ENCODE data around the gene UVSSA. TPM values are rescaled to one million over a fixed set of nuclear protein-coding genes. Genes with fewer than 3 reads are reported as not detected.

The UVSSA gene
- total and polyA plus RNA-seq, 2 donors (not counting 1 experiment from before 2014, with no cell fraction given), result 34.6 to 40.5 TPM

Other genes with a start within 250 kb of the UVSSA start
- 3.8 and 5.9 TPM in 2 replicates for gene RNF212, start 233.6 kb upstream of the UVSSA start, total RNA-seq
- 2.1 TPM in 2 replicates for gene RNF212, start 233.6 kb upstream of the UVSSA start, polyA plus RNA-seq
- 3.8 and 5.3 TPM in 2 replicates for gene SPON2, start 174.6 kb upstream of the UVSSA start, total RNA-seq
- 5.1 and 7.9 TPM in 2 replicates for gene SPON2, start 174.6 kb upstream of the UVSSA start, polyA plus RNA-seq
- 210 and 212 TPM in 2 replicates for gene CTBP1, start 98.1 kb upstream of the UVSSA start, total RNA-seq
- 293 and 343 TPM in 2 replicates for gene CTBP1, start 98.1 kb upstream of the UVSSA start, polyA plus RNA-seq
- gene MAEA, start 57.3 kb upstream of the UVSSA start, total RNA-seq, result 103 and 106 TPM in 2 replicates
- gene MAEA, start 57.3 kb upstream of the UVSSA start, polyA plus RNA-seq, result 107 and 114 TPM in 2 replicates
- gene NKX1-1, start 59.2 kb downstream of the UVSSA start, total RNA-seq, result not detected in 2 replicates
- not detected in 2 replicates for gene NKX1-1, start 59.2 kb downstream of the UVSSA start, polyA plus RNA-seq

Data from B cell (primary cell).